Activated CD4-positive, alpha-beta T cell treated with anti-CD3 and anti-CD28 coated beads for 36 hours (primary cell): ENCODE results near the gene VMAC. TPM values are rescaled to one million over a fixed set of nuclear protein-coding genes. Genes with fewer than 3 reads are reported as not detected.
A peak's percentile ranks its signal among the peaks of the same experiment; 100 is the strongest.

Source experiments
- ATAC-seq: fragments of 200-7000 bp; cut with Tn5 transposase; one replicate; pipeline ENCODE4 v1.10.0; 2021; ENCODE audit warnings: mild to moderate bottlenecking, moderate library complexity
- CTCF ChIA-PET: fragments of 350-600 bp; sonication (Branson Sonifier 250); formaldehyde crosslinking; loops from one replicate; lab custom pipeline; 2021; ENCODE audit warnings: antibody characterized with exemption; lab: Charles Lee
- POLR2A ChIA-PET: fragments of 350-600 bp; sonication (Branson Sonifier 250); formaldehyde crosslinking; loops from one replicate; lab custom pipeline; 2021; ENCODE audit warnings: antibody characterized with exemption, inconsistent platforms; lab: Charles Lee
- DNase-seq: peaks from one replicate; pipeline ENCODE4 v3.0.0-alpha.2; 2020
- H3K27ac Mint-ChIP-seq: one replicate; pipeline ENCODE4 v1.8.0; 2021; ENCODE audit warnings: mixed read lengths
- H3K27me3 Mint-ChIP-seq: one replicate; pipeline ENCODE4 v1.8.0; 2021; ENCODE audit warnings: mixed read lengths
- H3K36me3 Mint-ChIP-seq: one replicate; pipeline ENCODE4 v1.8.0; 2021; ENCODE audit warnings: low read depth, mixed read lengths
- H3K4me1 Mint-ChIP-seq: one replicate; pipeline ENCODE4 v1.8.0; 2021; ENCODE audit warnings: mixed read lengths
- H3K4me3 Mint-ChIP-seq: one replicate; pipeline ENCODE4 v1.8.0; 2021; ENCODE audit warnings: mild to moderate bottlenecking, moderate library complexity, mixed read lengths
- H3K9me3 Mint-ChIP-seq: one replicate; pipeline ENCODE4 v1.8.0; 2021; ENCODE audit warnings: low read depth, mixed read lengths
- intact Hi-C, 2 experiments: fragments of 100-400 bp; cut with DNase I in 1 of 2; cut with micrococcal nuclease in 1 of 2; formaldehyde crosslinking; loops; one replicate each; pipeline versions ENCODE4 v1.14.2 to v1.15.1; 2022 to 2024; cut with DNase I, micrococcal nuclease
- total RNA-seq, 2 experiments: library from RNA; stranded (reverse); gene quantifications; one replicate each; pipeline ENCODE4 v1.2.3, GENCODE V29; 2021

Gene VMAC
- total RNA-seq, 2 experiments from 2014 or later: 2.3 to 2.8 TPM

DNA sequence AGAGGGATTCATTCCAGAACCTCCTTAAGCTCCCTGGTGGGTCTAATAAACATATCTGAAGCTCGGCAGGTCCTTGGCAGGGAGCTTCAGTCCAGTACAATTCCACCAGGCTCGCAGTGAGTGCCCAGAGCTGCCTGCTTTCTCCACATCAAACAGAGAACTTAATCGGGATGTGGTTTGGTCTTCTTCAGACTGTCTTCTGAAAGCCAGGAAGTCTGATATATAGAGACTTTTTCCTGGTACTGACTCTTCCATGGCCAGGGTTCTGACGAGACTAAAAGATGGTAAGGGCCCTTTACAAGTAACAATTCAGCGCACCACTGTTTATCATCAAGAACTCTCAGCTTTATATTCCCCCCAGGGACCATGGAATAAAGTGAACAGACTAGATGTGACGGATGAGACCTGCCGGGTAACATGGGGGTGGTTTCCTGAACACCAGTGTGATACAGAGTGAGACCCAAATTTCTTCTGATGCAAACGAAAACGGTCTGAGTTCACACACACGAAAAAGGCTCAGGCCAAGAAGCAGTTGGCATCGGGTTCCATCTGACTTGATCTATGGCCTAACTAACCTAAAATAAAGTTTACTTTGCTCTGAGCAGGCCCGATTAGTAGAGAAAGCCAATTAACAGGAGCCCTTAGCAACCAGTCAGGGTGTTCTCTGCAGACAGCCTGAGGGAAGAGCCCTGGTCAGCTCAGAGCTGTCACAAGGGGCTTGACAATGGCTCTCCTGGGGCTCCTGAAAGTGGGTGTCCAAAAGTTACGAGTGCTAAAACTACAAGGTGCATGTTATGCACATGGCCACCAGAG is 44.3 kb downstream of the VMAC start:
- peak; percentile 46 for DNase-seq
- H3K4me3 Mint-ChIP-seq: peak overlapping the region; percentile 25
- peaks cover 34% of the 10 kb centered on the region for H3K36me3 Mint-ChIP-seq
- no peaks in the 10 kb centered on the region for H3K9me3 Mint-ChIP-seq
- peaks cover 73% of the 10 kb centered on the region for H3K4me1 Mint-ChIP-seq
- H3K27me3 Mint-ChIP-seq: no peaks in the 10 kb centered on the region
- POLR2A ChIA-PET: interaction anchor here (1.1 to 1.8 kb wide), 2 partner anchors 13 to 50 kb away, joined by 4 to 5 read pairs; no protein-coding TSS in a partner anchor
- CTCF ChIA-PET: interaction anchor here (0.5 to 7.9 kb wide), 6 partner anchors 19 to 418 kb away, joined by 3 to 54 read pairs (median 4); no protein-coding TSS in a partner anchor
- H3K27ac Mint-ChIP-seq: peak overlapping the region; percentile 98
- intact Hi-C loops: no loop called here
- ATAC-seq: peak; percentile 42

GRCh38 chr19:5949792-5950305 is 45.2 kb downstream of the VMAC start:
- intact Hi-C loops: loop anchor here (5.0 kb wide), 2 partner anchors 43 to 228 kb away; partner anchors contain the start of genes CATSPERD (in 1 of the 2) and LONP1 (in 1 of the 2)
- peak overlapping the region; percentile 98 for H3K27ac Mint-ChIP-seq
- peaks cover 36% of the 10 kb centered on the region for H3K36me3 Mint-ChIP-seq
- ATAC-seq (peak; percentile 63), DNase-seq (peak; percentile 67)
- ChIA-PET POLR2A (interaction anchor here (0.6 kb wide), 1 partner anchor 81 kb away, joined by 4 read pairs; no protein-coding TSS in a partner anchor), CTCF (interaction anchor here (1.3 to 7.9 kb wide), 3 partner anchors 18 to 29 kb away, joined by 3 to 54 read pairs (median 3); no protein-coding TSS in a partner anchor)
- peaks cover 78% of the 10 kb centered on the region for H3K4me1 Mint-ChIP-seq
- peak overlapping the region; percentile 25 for H3K4me3 Mint-ChIP-seq
- no peaks in the 10 kb centered on the region for H3K27me3 Mint-ChIP-seq
- no peaks in the 10 kb centered on the region for H3K9me3 Mint-ChIP-seq

- ChIA-PET POLR2A (no interaction called here), CTCF (interaction anchor here (0.7 to 7.9 kb wide), 5 partner anchors 10 to 72 kb away, joined by 4 to 54 read pairs (median 6); no protein-coding TSS in a partner anchor)
- intact Hi-C loops: loop anchor here (5.0 kb wide), 2 partner anchors 43 to 228 kb away; partner anchors contain the start of genes CATSPERD (in 1 of the 2) and LONP1 (in 1 of the 2)
- Mint-ChIP-seq H3K9me3 (no peaks in the 10 kb centered on the region), H3K27me3 (no peaks in the 10 kb centered on the region), H3K4me1 (peaks cover 82% of the 10 kb centered on the region), H3K36me3 (peaks cover 36% of the 10 kb centered on the region), H3K27ac (peak overlapping the region; percentile 98), H3K4me3 (no peak overlapping the region)
- no peak for DNase-seq
- ATAC-seq: no peak
These were observed 46.1 kb downstream of the VMAC start for GRCh38 chr19:5950741-5951140.

DNA sequence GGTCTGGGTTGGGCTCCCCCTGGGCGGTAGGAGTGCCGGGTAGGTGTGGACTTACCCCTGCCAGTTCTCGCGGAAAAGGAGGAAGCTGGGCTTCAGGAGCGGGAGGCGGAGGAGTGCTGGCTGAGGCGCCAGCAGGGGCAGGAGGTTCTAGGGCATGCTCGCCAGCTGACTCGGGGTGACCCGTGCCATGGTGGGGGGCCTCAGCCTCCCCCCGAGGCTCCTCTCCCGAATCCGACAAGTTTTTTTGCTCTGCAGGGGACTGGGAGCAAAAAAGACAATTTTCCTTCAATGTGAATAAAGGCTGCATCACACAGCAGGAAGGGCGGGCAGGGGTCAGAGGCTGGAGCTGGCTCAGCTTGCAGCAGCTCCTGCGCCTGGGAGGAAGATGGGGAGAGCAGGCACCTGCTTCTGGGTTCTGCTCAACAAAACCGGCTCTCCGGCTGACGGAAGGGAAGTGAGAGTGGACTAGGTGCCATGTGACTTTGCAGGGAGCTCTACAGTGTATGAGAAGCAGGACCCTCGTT is 46.7 kb downstream of the VMAC start:
- no peaks in the 10 kb centered on the region for H3K27me3 Mint-ChIP-seq
- ChIA-PET POLR2A (interaction anchor here (0.6 to 1.0 kb wide), 2 partner anchors 30 to 231 kb away, joined by 3 read pairs; partner anchors contain the start of gene CATSPERD), CTCF (interaction anchor here (0.7 to 7.9 kb wide), 5 partner anchors 11 to 71 kb away, joined by 4 to 54 read pairs (median 6); no protein-coding TSS in a partner anchor)
- peak overlapping the region; percentile 98 for H3K27ac Mint-ChIP-seq
- H3K4me1 Mint-ChIP-seq: peaks cover 88% of the 10 kb centered on the region
- ATAC-seq (no peak), DNase-seq (no peak)
- no peak overlapping the region for H3K4me3 Mint-ChIP-seq
- intact Hi-C loops: loop anchor here (5.0 kb wide), 2 partner anchors 44 to 229 kb away; partner anchors contain the start of genes CATSPERD (in 1 of the 2) and LONP1 (in 1 of the 2)
- H3K36me3 Mint-ChIP-seq: peaks cover 36% of the 10 kb centered on the region
- H3K9me3 Mint-ChIP-seq: no peaks in the 10 kb centered on the region

- peaks cover 36% of the 10 kb centered on the region for H3K36me3 Mint-ChIP-seq
- ChIA-PET POLR2A (interaction anchor here (0.5 to 1.0 kb wide), 3 partner anchors 22 to 232 kb away, joined by 3 read pairs; partner anchors contain the start of gene CATSPERD), CTCF (interaction anchor here (1.3 to 7.9 kb wide), 4 partner anchors 9 to 70 kb away, joined by 5 to 54 read pairs (median 6); no protein-coding TSS in a partner anchor)
- DNase-seq: no peak
- H3K9me3 Mint-ChIP-seq: no peaks in the 10 kb centered on the region
- H3K27ac Mint-ChIP-seq: peak overlapping the region; percentile 98
- ATAC-seq: no peak
- H3K27me3 Mint-ChIP-seq: no peaks in the 10 kb centered on the region
- intact Hi-C loops: loop anchor here (1.0 to 5.0 kb wide), 7 partner anchors 10 to 230 kb away; partner anchors contain the start of genes CATSPERD (in 1 of the 2), DUS3L (in 1 of the 2), LONP1 (in 1 of the 2) and RANBP3 (in 1 of the 2)
- no peak overlapping the region for H3K4me3 Mint-ChIP-seq
- H3K4me1 Mint-ChIP-seq: peaks cover 94% of the 10 kb centered on the region
These were observed 47.7 kb downstream of the VMAC start for GRCh38 chr19:5952193-5953029.

DNA sequence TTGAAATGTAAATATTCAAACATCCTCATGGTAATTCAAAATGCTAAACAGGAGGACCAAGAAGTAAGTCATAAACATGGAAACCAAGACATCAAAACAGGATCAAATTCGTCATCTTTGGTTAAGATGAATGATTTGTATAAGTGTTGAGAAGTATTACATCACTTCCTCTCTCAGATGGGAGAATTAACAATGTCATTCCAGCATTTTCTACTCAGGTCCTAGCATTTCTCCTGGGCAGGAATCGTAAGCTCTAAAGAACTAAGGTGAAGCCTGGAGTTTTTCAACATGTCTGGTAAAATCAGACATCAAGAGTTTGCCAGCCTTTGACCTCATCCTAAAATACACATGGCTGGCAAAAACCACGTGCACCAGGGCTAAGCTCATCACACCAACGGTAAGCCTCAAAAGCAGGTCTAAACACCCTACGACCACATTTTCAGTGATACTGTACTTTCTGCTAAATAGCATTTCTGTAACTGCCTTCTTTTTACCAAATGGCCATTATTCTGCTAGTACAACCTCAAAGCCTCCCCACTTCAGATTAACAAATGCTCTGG is 48.4 kb downstream of the VMAC start:
- peak; percentile 41 for DNase-seq
- Mint-ChIP-seq H3K36me3 (peaks cover 35% of the 10 kb centered on the region), H3K27me3 (no peaks in the 10 kb centered on the region), H3K4me1 (peaks cover 95% of the 10 kb centered on the region), H3K27ac (peak overlapping the region; percentile 98), H3K9me3 (no peaks in the 10 kb centered on the region), H3K4me3 (peak overlapping the region; percentile 53)
- peak; percentile 16 for ATAC-seq
- intact Hi-C loops: loop anchor here (1.0 to 5.0 kb wide), 7 partner anchors 9 to 231 kb away; partner anchors contain the start of genes CATSPERD (in 1 of the 2), DUS3L (in 1 of the 2), LONP1 (in 1 of the 2) and RANBP3 (in 1 of the 2)
- ChIA-PET POLR2A (interaction anchor here (0.7 kb wide), 1 partner anchor 22 kb away, joined by 3 read pairs; no protein-coding TSS in a partner anchor), CTCF (interaction anchor here (1.5 to 7.9 kb wide), 2 partner anchors 10 to 14 kb away, joined by 5 to 54 read pairs; no protein-coding TSS in a partner anchor)

DNA sequence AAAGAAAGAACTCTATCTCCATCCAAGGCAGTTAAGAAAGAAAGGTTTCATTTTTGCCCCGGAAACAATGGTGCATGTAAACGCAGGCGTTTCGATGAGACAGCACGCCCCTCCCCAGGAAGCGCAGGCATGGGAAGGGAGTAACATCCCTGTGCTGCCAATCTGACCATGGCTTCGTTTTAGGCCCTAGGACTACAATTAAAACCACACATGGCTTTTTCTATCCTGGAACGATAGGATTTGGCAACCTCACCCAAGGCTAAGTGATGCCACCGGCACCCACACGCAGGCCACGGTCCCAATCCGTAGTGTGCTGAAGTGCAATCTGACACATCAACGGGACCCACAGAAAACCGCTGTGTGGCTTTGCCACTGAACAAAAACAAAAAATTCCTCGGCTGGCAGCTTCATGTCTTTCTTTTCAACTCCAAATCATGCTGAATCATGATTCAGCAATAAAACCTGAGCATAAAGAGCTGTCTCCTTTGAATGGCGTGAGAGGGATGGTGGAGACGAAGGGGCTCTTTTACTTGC is 49.1 kb downstream of the VMAC start:
- Mint-ChIP-seq H3K4me3 (peak overlapping the region; percentile 53), H3K9me3 (no peaks in the 10 kb centered on the region), H3K36me3 (peaks cover 32% of the 10 kb centered on the region), H3K4me1 (peaks cover 93% of the 10 kb centered on the region), H3K27ac (peak overlapping the region; percentile 98), H3K27me3 (no peaks in the 10 kb centered on the region)
- peak; percentile 35 for ATAC-seq
- intact Hi-C loops: loop anchor here (1.0 to 5.0 kb wide), 7 partner anchors 9 to 231 kb away; partner anchors contain the start of genes CATSPERD (in 1 of the 2), DUS3L (in 1 of the 2), LONP1 (in 1 of the 2) and RANBP3 (in 1 of the 2)
- DNase-seq: peak; percentile 72
- POLR2A ChIA-PET: no interaction called here
- CTCF ChIA-PET: interaction anchor here (1.5 to 7.9 kb wide), 2 partner anchors 10 to 14 kb away, joined by 5 to 54 read pairs; no protein-coding TSS in a partner anchor

GRCh38 chr19:5954293-5954692 is 49.6 kb downstream of the VMAC start:
- ChIA-PET POLR2A (no interaction called here), CTCF (interaction anchor here (0.7 to 7.9 kb wide), 4 partner anchors 11 to 1416 kb away, joined by 3 to 54 read pairs (median 4); no protein-coding TSS in a partner anchor)
- ATAC-seq (no peak), DNase-seq (no peak)
- H3K27me3 Mint-ChIP-seq: no peaks in the 10 kb centered on the region
- intact Hi-C loops: loop anchor here (5.0 kb wide), 2 partner anchors 47 to 232 kb away; partner anchors contain the start of genes CATSPERD (in 1 of the 2) and LONP1 (in 1 of the 2)
- peaks cover 93% of the 10 kb centered on the region for H3K4me1 Mint-ChIP-seq
- no peaks in the 10 kb centered on the region for H3K9me3 Mint-ChIP-seq
- H3K36me3 Mint-ChIP-seq: peaks cover 32% of the 10 kb centered on the region
- H3K4me3 Mint-ChIP-seq: peak overlapping the region; percentile 53
- H3K27ac Mint-ChIP-seq: peak overlapping the region; percentile 98

GRCh38 chr19:5955636-5955935 is 50.9 kb downstream of the VMAC start:
- no peaks in the 10 kb centered on the region for H3K9me3 Mint-ChIP-seq
- peaks cover 30% of the 10 kb centered on the region for H3K36me3 Mint-ChIP-seq
- no peak overlapping the region for H3K4me3 Mint-ChIP-seq
- H3K27me3 Mint-ChIP-seq: no peaks in the 10 kb centered on the region
- DNase-seq (no peak), ATAC-seq (no peak)
- H3K27ac Mint-ChIP-seq: peak overlapping the region; percentile 67
- CTCF ChIA-PET: interaction anchor here (0.8 to 7.9 kb wide), 4 partner anchors 12 to 329 kb away, joined by 3 to 54 read pairs (median 10); no protein-coding TSS in a partner anchor
- POLR2A ChIA-PET: no interaction called here
- H3K4me1 Mint-ChIP-seq: peaks cover 93% of the 10 kb centered on the region
- intact Hi-C loops: no loop called here
